GM19238 (cell line): ENCODE measurements around the gene CDC42EP5.
"Not testable (repeated sequence)": the region's sequence is repeated elsewhere in the genome, so short reads cannot be mapped to it uniquely, and the experiment has no call there.

Source experiments
- DNase-seq: peaks from one replicate; pipeline ENCODE4 v3.0.0; 2011; ENCODE audit warnings: low spot score; ENCODE audit not compliant: insufficient read length

The CDC42EP5 gene

GRCh38 chr19:54473071-54473891, at the start of gene CDC42EP5:
TSS of gene CDC42EP5 (minus strand) at chr19:54473296. CDS start at chr19:54465547, 7,749 bp downstream.
- DNase-seq, result no peak

GRCh38 chr19:54521860-54522513, 48.9 kb upstream of the CDC42EP5 start:
- DNase-seq, result no peak

- no peak for DNase-seq
Measured at GRCh38 chr19:54521022-54521859, 48.1 kb upstream of the CDC42EP5 start.

- peak; percentile 45 for DNase-seq
Measured at GRCh38 chr19:54518844-54519243, 45.7 kb upstream of the CDC42EP5 start.

DNA sequence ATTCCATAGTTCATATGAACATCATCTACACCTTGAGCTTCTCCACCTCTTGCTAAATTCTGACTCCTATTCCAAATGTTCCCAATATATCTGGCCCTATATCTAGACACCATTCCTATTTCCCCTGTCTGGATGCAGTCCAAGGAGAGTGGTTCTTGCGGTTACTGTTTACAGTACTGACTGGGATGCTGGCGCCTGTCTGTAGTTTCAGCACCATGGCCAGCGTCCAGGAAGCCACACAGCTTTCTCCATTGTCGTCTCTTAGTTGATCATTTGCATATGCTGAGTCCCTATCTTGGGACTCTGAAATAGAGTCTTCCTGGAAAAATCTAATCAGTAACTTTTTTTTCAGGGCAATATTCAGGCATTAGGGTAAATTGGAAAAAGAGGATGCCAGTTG, 44.4 kb upstream of the CDC42EP5 start:
- peak; percentile 45 for DNase-seq

DNA sequence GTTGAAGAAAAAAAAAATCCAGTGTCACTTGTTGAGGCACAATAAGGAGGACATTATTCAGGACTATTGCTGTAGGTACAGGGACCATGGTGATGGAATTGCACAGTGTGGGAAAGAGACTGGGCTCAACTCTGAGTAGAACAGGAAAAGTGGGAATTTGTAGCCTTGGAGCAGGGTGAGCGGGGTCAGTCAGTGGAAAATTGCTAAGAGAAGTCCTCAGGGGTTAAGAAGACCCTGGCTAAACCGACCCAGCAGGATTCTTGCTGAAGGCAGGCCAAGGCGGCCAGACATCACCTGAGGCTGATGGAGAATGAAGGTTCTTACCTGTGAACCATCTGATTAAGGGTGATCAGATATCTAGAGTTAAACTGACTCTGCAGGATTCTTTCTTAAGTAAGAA, 42.1 kb upstream of the CDC42EP5 start:
- DNase-seq, result no peak

- DNase-seq, result not testable (repeated sequence)
Measured at GRCh38 chr19:54509200-54509940, 36.3 kb upstream of the CDC42EP5 start.

DNA sequence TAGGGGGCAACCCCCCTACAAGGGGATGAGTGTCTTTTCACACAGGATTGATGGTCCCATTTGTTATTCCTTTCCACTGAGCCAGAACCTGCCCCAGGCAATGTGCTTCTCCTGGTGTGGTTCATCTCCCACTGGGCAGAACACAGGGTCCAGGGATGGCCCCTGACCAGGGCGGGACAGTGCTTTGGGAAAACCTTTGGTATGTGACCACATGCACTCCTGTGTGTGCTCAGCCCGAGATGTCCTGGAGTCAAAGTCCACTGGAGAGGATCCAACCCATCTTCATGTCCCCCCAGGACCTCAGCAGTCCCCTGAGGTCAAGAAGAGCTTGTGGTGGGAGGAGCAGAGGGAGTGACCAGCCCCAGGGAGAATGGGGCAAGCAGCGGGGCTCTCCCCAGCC, 35.4 kb upstream of the CDC42EP5 start:
- DNase-seq, result not testable (repeated sequence)

DNA sequence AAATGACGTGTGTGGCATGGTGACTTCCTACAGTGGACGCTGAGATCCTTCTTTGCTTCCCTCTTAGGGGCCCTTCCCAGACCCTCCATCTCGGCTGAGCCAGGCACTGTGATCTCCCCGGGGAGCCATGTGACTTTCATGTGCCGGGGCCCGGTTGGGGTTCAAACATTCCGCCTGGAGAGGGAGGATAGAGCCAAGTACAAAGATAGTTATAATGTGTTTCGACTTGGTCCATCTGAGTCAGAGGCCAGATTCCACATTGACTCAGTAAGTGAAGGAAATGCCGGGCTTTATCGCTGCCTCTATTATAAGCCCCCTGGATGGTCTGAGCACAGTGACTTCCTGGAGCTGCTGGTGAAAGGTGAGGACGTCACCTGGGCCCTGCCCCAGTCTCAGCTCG, 34.7 kb upstream of the CDC42EP5 start:
- no peak for DNase-seq

GRCh38 chr19:54507038-54507717, 34.1 kb upstream of the CDC42EP5 start:
- DNase-seq, result not testable (repeated sequence)

DNA sequence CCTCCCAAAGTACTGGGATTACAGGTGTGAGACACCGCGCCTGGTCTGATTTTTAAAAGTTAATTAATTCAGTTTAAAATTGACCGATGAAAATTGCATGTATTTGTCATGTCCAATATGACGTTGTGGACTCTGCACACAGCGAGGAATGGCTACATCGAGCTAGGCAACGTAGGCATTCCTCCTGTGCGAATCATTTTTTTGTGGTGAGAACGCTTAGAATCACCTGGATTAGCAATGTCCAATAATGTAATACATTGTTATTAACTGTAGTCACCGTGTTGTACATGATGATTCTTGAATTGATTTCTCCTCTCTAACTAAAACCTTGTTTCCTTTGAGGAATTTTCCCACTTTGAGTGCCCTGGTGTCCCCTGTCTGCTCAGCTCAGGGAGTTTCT, 33.0 kb upstream of the CDC42EP5 start:
- no peak for DNase-seq

GRCh38 chr19:54505542-54505941, 32.4 kb upstream of the CDC42EP5 start:
- DNase-seq, result not testable (repeated sequence)

GRCh38 chr19:54502518-54503048, 29.5 kb upstream of the CDC42EP5 start, which contains the start of gene LAIR2:
TSS of gene LAIR2 (plus strand) at chr19:54502831. CDS start at chr19:54502919, 88 bp downstream.
- no peak for DNase-seq

DNA sequence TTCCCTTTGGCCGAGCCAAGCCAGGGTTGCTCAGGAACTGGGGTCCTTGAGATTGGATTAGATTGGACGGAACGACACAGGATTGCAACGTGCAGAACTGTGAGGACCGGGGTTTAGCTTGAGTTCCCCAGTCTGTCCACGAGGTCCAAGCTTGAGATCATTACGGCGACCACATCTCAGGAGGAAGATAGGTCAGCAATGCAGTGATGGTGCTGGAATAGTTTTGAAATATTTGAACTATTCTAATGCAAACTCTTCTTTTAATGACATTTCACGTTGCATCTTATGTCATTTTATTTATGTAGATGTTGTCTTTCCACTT, 25.3 kb upstream of the CDC42EP5 start:
- DNase-seq, result not testable (repeated sequence)

DNA sequence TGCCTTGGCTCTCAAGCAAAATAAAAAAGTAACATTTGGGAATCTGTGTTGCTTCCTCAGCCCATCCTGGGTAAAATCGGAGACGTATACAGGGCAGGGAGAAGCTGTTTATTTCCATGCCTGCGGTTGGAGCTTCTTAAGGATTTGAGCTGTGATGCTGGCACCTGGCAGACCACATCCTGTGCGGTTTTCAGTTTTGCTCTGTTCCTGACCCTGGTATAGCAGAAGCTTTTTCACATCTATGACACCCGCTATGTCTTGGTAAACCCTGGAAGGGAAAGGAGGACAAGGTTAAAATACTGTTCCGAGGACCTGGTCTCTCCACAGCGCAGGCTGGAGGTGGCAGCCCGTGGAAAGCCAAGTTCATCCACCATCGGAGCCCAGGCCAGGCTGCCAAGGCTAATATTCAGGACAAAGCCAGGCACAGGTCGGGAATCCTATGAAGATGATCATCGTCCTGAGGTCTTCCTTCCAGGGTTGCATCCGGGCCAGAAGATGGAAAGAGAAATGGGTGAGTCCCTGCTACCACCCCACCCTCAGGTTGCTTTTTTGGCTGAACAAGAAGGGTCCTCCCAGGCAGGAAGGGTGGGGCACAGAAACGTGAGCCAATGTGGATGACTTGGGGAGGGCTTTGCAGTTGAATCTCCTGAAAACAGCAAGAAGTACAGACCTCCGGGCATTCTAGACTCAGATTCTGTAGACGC, 24.8 kb upstream of the CDC42EP5 start:
- not testable (repeated sequence) for DNase-seq

- not testable (repeated sequence) for DNase-seq
Measured at GRCh38 chr19:54495284-54495683, 22.2 kb upstream of the CDC42EP5 start.

DNA sequence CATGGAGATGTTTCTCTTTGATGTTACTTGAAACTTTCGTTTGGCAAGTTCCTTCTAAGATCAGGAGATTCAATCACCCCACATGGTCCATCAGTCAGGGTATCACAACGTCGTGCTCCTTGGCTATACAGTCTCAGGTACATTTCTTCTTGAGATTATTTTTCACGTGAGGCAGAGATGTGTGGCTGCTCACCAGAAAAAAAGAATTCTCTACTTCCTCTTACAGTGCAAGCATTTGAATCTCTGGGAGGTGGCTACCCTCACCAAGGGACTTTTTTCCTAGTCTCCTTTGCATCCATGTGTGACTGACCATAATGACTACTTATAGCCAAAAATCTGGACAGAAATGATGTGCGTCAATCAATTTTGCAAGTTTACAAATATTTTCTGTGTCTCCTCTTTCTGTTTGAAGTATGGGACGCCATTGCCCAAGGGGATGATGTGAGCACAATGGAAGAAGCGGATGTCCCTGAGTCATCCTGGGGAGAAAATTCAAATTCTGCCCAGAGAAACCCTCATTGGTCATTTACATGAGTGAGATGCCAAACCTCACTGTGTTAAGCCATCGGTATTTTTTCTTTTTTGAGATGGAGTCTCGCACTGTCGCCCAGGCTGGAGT, 21.0 kb upstream of the CDC42EP5 start:
- DNase-seq, result no peak

GRCh38 chr19:54493056-54493455, 20.0 kb upstream of the CDC42EP5 start:
- DNase-seq, result not testable (repeated sequence)

GRCh38 chr19:54492568-54492967, 19.5 kb upstream of the CDC42EP5 start:
- DNase-seq, result no peak
